ENCODE results near the gene MAX.

MAX gene

DNA sequence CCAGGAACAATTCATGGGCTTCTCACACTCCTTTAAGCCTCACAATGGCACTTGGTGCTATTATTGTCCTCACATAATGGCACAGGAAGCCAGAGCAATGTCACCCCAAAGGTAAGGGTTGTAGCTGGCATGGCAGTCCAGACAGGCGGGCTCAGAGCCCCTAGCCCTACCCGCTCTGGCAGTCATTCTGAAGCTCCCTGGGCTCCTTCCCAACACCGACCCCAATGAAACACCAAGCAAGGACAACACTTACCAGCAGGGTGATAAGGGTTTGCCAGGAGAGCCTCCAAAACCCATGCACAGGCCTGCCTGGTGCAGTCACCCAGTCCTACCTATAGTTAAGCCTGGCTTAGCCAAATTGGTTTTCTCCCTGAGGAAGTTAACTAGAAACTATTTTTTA, 30.8 kb downstream of the MAX start:
- no peak for DNase-seq

- DNase-seq = no peak
Observed at GRCh38 chr14:65070471-65070976, 31.8 kb downstream of the MAX start.

DNA sequence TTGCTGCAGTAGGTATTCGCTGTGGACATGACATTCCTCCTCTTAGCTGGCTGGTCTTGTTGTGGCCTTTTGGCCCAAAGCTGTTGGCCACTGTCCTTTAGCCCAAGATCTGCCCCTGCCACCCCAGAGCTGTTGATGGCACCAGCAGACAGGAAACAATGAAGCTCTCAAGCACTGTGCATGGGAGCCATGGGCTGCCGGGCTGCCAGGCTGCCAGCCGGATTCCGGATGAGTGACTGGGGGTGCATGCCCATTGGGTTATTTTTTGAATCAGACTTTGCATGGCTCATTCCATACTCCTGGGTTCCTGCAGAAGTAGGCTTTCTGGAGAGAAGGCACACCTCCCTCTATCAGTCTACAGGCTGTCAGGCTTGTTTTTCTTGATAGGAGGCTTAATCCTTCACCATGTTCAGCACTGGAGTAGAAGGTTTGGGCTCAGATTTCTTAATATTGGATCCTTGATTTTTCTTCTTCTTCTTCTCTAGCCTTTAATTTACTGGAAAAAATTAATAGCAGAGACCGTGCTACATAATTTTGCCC, 32.4 kb downstream of the MAX start:
- DNase-seq = no peak

GRCh38 chr14:65065719-65066118, 36.6 kb downstream of the MAX start:
- DNase-seq = no peak

DNA sequence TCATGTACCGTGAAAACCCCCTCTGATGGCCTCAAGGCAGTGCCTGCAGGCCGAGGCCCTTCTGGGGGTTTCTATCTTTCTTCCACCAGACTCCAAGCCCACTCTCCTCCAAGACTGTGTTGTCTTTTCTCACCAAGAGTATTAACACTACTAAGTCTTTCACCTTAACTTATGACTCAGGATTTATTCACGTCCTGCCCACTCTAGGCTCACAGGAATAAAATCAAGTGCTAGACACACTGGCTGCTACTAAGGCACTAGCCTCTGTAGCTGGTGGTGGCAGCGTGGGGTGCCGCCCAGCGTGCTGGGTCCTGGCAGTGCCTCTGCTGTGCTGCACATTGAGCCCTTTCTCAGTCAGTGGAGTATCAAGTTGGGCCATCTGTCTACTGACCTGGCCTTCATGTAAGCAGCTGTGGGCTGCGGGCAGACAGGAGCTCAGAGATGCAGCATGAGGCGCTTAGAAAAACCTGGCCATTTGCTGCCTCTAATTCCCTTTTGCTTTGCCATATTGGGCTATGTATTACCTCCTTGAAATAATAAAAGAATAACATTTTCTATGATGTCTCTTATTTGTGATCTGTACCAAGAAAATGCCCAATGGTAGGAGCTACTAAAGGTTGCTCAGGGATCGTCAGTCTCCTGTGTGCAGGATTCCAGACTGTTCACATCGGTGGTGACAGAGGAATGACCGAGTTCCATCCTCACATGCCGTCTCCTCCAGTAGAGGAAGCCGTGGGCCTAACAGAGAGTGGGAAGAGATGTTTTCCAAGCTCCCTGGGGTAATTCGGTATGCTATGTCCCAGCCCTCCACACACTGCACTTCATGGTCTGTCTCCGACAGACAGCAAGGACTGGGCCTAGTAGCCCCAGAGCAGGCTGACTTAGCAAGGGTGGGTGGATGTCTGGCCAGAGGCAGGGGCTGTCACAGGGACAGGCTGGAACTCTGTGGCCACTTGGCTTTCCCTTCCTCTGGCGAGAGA, 39.9 kb downstream of the MAX start:
- no peak for DNase-seq

- DNase-seq = no peak
Observed at GRCh38 chr14:65057695-65058094, 44.6 kb downstream of the MAX start.

DNA sequence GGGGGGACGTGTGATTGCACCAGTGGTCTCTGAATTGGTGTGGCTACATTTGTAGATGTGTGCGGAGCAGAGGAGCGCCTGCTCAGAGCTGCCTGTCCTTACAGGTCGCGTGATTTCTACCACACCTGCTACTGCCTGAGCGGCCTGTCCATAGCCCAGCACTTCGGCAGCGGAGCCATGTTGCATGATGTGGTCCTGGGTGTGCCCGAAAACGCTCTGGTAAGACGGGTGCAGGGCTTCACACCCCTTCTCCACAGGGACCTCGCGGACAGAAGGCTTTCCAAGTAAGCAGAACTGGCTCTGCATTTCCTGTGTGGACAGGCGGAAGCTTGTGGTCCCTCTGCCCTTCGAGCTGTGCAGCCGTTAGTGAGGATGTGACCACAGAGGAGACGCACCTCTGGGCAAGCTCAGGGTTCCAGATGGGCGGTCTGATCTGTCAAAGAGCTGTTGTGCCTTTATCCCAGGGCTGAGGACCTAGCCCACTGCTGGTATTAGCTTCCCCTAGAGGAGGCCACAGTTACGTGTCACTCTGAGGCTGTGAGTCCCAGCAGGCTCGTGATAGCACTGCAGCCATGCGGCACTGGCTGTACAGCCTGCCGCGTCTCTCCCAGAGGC, 47.7 kb downstream of the MAX start:
- DNase-seq = no peak

- no peak for DNase-seq
Observed at GRCh38 chr14:65053466-65053865, 48.9 kb downstream of the MAX start.

DNA sequence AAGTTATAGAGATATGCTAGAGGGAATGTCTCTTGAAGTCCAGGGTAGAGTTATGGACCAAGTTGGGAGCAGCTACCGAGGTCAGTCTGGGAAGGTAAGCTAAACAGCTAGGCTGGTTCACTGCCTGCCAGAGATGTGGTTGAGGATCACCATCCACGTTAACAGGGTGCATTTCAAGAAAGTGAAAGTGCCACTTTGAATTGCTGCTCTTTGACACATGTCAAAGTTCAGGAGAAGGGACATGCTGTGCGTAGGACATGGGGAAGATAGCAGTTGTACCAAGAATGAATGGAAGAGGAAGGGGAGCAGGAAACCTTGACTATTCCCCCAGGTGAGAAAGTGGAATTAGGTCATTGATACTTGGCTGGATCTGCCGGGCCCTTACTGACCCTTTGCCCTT, 49.5 kb downstream of the MAX start:
- no peak for DNase-seq

DNA sequence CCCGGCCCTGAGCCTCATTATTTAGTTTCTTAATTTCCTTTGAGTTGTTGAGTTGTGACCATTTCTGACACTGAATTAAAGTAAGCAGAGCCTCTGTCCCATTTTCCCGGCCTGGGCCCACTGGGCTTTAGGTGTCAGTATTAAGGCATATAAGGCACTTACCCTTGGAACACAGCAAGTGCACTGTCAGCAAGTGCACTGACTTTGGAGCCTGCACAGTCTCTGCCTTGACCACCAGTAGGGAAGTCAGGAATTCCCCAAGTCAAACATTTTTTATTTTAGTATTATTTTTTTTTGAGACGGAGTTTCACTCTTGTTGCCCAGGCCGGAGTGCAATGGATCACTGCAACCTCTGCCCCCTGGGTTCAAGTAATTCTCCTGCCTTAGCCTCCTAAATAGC, 56.6 kb downstream of the MAX start:
- no peak for DNase-seq

DNA sequence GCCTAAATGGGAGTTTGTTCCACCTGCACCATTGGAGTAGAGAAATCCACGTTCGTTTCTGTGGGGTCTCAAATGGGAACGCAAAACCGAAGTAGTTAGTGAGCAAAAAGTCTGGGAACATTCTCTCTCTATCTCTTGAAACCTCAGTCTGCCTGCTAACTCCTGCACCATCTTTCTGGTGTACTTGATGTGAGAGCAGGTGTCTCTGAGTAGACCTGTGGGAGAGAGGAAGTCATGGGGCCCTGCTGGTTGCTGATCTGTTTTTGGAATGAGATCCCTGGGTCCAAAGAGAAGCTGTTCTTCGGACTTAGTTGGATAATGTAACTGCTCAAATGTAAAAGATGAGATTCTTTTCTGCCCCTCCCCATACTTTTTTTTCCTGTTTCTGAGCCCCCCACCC, 57.3 kb downstream of the MAX start:
- DNase-seq = no peak

GRCh38 chr14:65044596-65044959, 57.7 kb downstream of the MAX start:
- no peak for DNase-seq

- no peak for DNase-seq
Observed at GRCh38 chr14:65043893-65044595, 58.3 kb downstream of the MAX start.

GRCh38 chr14:65042731-65043372, 59.5 kb downstream of the MAX start:
- DNase-seq = no peak

DNA sequence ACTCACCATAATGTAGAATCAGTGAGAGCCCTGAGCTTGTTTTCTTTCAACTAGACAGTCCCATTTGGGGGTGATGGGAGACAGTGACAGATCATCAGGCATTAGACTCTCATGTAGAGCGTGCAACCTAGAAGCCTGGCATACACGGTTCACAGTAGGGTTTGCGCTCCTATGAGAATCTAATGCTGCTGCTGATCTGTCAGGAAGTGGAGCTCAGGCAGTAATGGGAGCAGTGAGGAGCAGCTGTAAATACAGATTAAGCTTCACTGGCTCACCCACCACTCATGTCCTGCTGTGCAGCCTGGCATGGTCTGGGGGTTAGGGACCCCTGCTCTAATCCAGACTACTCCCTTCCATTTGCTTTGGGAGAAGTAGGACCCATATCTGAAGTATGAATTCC, 60.0 kb downstream of the MAX start:
- DNase-seq = no peak

- no peak for DNase-seq
Observed at GRCh38 chr14:65041434-65041915, 60.8 kb downstream of the MAX start.

- DNase-seq = no peak
Observed at GRCh38 chr14:65040666-65041433, 61.5 kb downstream of the MAX start.

- DNase-seq = no peak
Observed at GRCh38 chr14:65038966-65039365, 63.4 kb downstream of the MAX start.

GRCh38 chr14:65035049-65035448, 67.3 kb downstream of the MAX start:
- no peak for DNase-seq

GRCh38 chr14:65034021-65034420, 68.3 kb downstream of the MAX start:
- no peak for DNase-seq

DNA sequence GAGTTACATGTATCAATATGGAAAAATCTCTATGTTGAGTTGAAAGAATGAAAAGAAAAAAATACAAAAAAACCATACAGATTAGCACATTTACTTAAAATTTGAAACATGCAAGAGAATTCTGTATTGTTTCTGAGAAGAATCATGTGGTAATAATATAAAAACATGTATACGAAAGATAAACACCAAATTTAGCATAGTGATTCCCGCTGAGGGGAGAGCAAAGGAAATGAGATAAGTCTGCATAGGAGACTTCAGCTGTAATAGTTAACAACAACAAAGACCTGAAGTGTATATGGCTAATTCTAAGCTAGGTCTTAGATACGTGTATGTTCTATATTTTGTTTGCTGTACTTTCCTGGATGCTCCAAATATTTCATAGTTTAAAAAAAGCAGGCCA, 69.1 kb downstream of the MAX start:
- DNase-seq = no peak

GRCh38 chr14:65032319-65032718, 70.0 kb downstream of the MAX start:
- DNase-seq = no peak
